ENCODE data around the gene CDKL2. TPM values are rescaled to one million over a fixed set of nuclear protein-coding genes. Genes with fewer than 3 reads are reported as not detected.
"Not testable (repeated sequence)": the region's sequence is repeated elsewhere in the genome, so short reads cannot be mapped to it uniquely, and the experiment has no call there.

CDKL2 gene
- 0.18 TPM for polyA plus RNA-seq (2013, experiment 1 of 2)
- 0.46 TPM for polyA plus RNA-seq (2013, experiment 2 of 2)

GRCh38 chr4:75630174-75630936 is at the start of gene CDKL2:
Gene CDKL2 (minus strand): TSS chr4:75630528. CDS start chr4:75625988, 4,540 bp downstream.
- Histone ChIP-seq H3K27ac (ENCODE audit: low read depth, low read length, severe bottlenecking) (no peak within 1 kb of the TSS), H3K9me3 (ENCODE audit: control insufficient read depth, low read length) (no peaks in the 10 kb centered on the region), H3K4me1 (ENCODE audit: control insufficient read depth, insufficient read depth, low read length, poor library complexity, severe bottlenecking) (peaks cover 4% of the 10 kb centered on the region), H3K4me3 (ENCODE audit: extremely low read depth, insufficient read depth, low read length, poor library complexity, severe bottlenecking) (peak within 1 kb of the TSS; percentile 58), H3K36me3 (ENCODE audit: control insufficient read depth, insufficient read depth, low read length) (no peaks in the 10 kb centered on the region)
- WGBS, 2 experiments (ENCODE audit: insufficient coverage in 2 of 2) = 2 to 3% methylated on average over 41 to 44 of the region's 57 CpGs

GRCh38 chr4:75678965-75679364 is 48.6 kb upstream of the CDKL2 start:
- Histone ChIP-seq H3K27ac (ENCODE audit: low read depth, low read length, severe bottlenecking) (no peak overlapping the region), H3K4me1 (ENCODE audit: control insufficient read depth, insufficient read depth, low read length, poor library complexity, severe bottlenecking) (peaks cover 4% of the 10 kb centered on the region), H3K9me3 (ENCODE audit: control insufficient read depth, low read length) (no peaks in the 10 kb centered on the region), H3K36me3 (ENCODE audit: control insufficient read depth, insufficient read depth, low read length) (peaks cover 13% of the 10 kb centered on the region), H3K4me3 (ENCODE audit: extremely low read depth, insufficient read depth, low read length, poor library complexity, severe bottlenecking) (no peak overlapping the region)

GRCh38 chr4:75678473-75678872 is 48.1 kb upstream of the CDKL2 start:
- Histone ChIP-seq H3K36me3 (ENCODE audit: control insufficient read depth, insufficient read depth, low read length) (peaks cover 10% of the 10 kb centered on the region), H3K4me3 (ENCODE audit: extremely low read depth, insufficient read depth, low read length, poor library complexity, severe bottlenecking) (no peak overlapping the region), H3K27ac (ENCODE audit: low read depth, low read length, severe bottlenecking) (no peak overlapping the region), H3K9me3 (ENCODE audit: control insufficient read depth, low read length) (no peaks in the 10 kb centered on the region), H3K4me1 (ENCODE audit: control insufficient read depth, insufficient read depth, low read length, poor library complexity, severe bottlenecking) (peaks cover 4% of the 10 kb centered on the region)

GRCh38 chr4:75675004-75675531 is 44.7 kb upstream of the CDKL2 start:
- H3K4me3 ChIP-seq (ENCODE audit: extremely low read depth, insufficient read depth, low read length, poor library complexity, severe bottlenecking) = no peak overlapping the region
- peaks cover 10% of the 10 kb centered on the region for H3K36me3 ChIP-seq (ENCODE audit: control insufficient read depth, insufficient read depth, low read length)
- H3K4me1 ChIP-seq (ENCODE audit: control insufficient read depth, insufficient read depth, low read length, poor library complexity, severe bottlenecking) = peaks cover 4% of the 10 kb centered on the region
- H3K27ac ChIP-seq (ENCODE audit: low read depth, low read length, severe bottlenecking) = no peak overlapping the region
- H3K9me3 ChIP-seq (ENCODE audit: control insufficient read depth, low read length) = no peaks in the 10 kb centered on the region
- WGBS, 2 experiments (ENCODE audit: insufficient coverage in 2 of 2) = 91 to 92% methylated on average over 8 to 11 of the region's 11 CpGs

- no peaks in the 10 kb centered on the region for H3K9me3 ChIP-seq (ENCODE audit: control insufficient read depth, low read length)
- H3K36me3 ChIP-seq (ENCODE audit: control insufficient read depth, insufficient read depth, low read length) = peaks cover 13% of the 10 kb centered on the region
- 67 to 78% methylated on average over 3 to 4 of the region's 5 CpGs for WGBS, 2 experiments (ENCODE audit: insufficient coverage in 2 of 2)
- peaks cover 4% of the 10 kb centered on the region for H3K4me1 ChIP-seq (ENCODE audit: control insufficient read depth, insufficient read depth, low read length, poor library complexity, severe bottlenecking)
- H3K27ac ChIP-seq (ENCODE audit: low read depth, low read length, severe bottlenecking) = peak overlapping the region; percentile 99
- peak overlapping the region; percentile 92 for H3K4me3 ChIP-seq (ENCODE audit: extremely low read depth, insufficient read depth, low read length, poor library complexity, severe bottlenecking)
Measured at GRCh38 chr4:75673959-75674328, 43.6 kb upstream of the CDKL2 start.

- peak within 1 kb of the TSS; percentile 99 for H3K27ac ChIP-seq (ENCODE audit: low read depth, low read length, severe bottlenecking)
- no peaks in the 10 kb centered on the region for H3K9me3 ChIP-seq (ENCODE audit: control insufficient read depth, low read length)
- peak within 1 kb of the TSS; percentile 92 for H3K4me3 ChIP-seq (ENCODE audit: extremely low read depth, insufficient read depth, low read length, poor library complexity, severe bottlenecking)
- H3K4me1 ChIP-seq (ENCODE audit: control insufficient read depth, insufficient read depth, low read length, poor library complexity, severe bottlenecking) = peaks cover 4% of the 10 kb centered on the region
- peaks cover 7% of the 10 kb centered on the region for H3K36me3 ChIP-seq (ENCODE audit: control insufficient read depth, insufficient read depth, low read length)
- 0 to 1% methylated on average over 64 to 75 of the region's 83 CpGs for WGBS, 2 experiments (ENCODE audit: insufficient coverage in 2 of 2)
Measured at GRCh38 chr4:75673027-75673958, 43.0 kb upstream of the CDKL2 start, which contains the start of gene G3BP2. Gene G3BP2 (minus strand): TSS chr4:75673411. CDS start chr4:75662025, 11,386 bp downstream.

GRCh38 chr4:75672461-75673026 is 42.2 kb upstream of the CDKL2 start:
- peak overlapping the region; percentile 92 for H3K4me3 ChIP-seq (ENCODE audit: extremely low read depth, insufficient read depth, low read length, poor library complexity, severe bottlenecking)
- peaks cover 4% of the 10 kb centered on the region for H3K4me1 ChIP-seq (ENCODE audit: control insufficient read depth, insufficient read depth, low read length, poor library complexity, severe bottlenecking)
- H3K9me3 ChIP-seq (ENCODE audit: control insufficient read depth, low read length) = no peaks in the 10 kb centered on the region
- peaks cover 7% of the 10 kb centered on the region for H3K36me3 ChIP-seq (ENCODE audit: control insufficient read depth, insufficient read depth, low read length)
- H3K27ac ChIP-seq (ENCODE audit: low read depth, low read length, severe bottlenecking) = peak overlapping the region; percentile 99
- WGBS, 2 experiments (ENCODE audit: insufficient coverage in 2 of 2) = 0% methylated on average over 33 to 35 of the region's 44 CpGs

- WGBS, 2 experiments (ENCODE audit: insufficient coverage in 2 of 2) = 8 to 9% methylated on average over 5 to 9 of the region's 10 CpGs
- peaks cover 7% of the 10 kb centered on the region for H3K36me3 ChIP-seq (ENCODE audit: control insufficient read depth, insufficient read depth, low read length)
- no peaks in the 10 kb centered on the region for H3K9me3 ChIP-seq (ENCODE audit: control insufficient read depth, low read length)
- peak overlapping the region; percentile 92 for H3K4me3 ChIP-seq (ENCODE audit: extremely low read depth, insufficient read depth, low read length, poor library complexity, severe bottlenecking)
- peaks cover 4% of the 10 kb centered on the region for H3K4me1 ChIP-seq (ENCODE audit: control insufficient read depth, insufficient read depth, low read length, poor library complexity, severe bottlenecking)
- peak overlapping the region; percentile 99 for H3K27ac ChIP-seq (ENCODE audit: low read depth, low read length, severe bottlenecking)
Measured at GRCh38 chr4:75671802-75672421, 41.6 kb upstream of the CDKL2 start.

GRCh38 chr4:75668596-75668995 is 38.3 kb upstream of the CDKL2 start:
- Histone ChIP-seq H3K4me3 (ENCODE audit: extremely low read depth, insufficient read depth, low read length, poor library complexity, severe bottlenecking) (no peak overlapping the region), H3K9me3 (ENCODE audit: control insufficient read depth, low read length) (no peaks in the 10 kb centered on the region), H3K27ac (ENCODE audit: low read depth, low read length, severe bottlenecking) (no peak overlapping the region), H3K36me3 (ENCODE audit: control insufficient read depth, insufficient read depth, low read length) (peaks cover 7% of the 10 kb centered on the region), H3K4me1 (ENCODE audit: control insufficient read depth, insufficient read depth, low read length, poor library complexity, severe bottlenecking) (no peaks in the 10 kb centered on the region)

GRCh38 chr4:75667636-75668035 is 37.3 kb upstream of the CDKL2 start:
- not testable (repeated sequence) for H3K9me3 ChIP-seq (ENCODE audit: control insufficient read depth, low read length); H3K27ac ChIP-seq (ENCODE audit: low read depth, low read length, severe bottlenecking); H3K4me1 ChIP-seq (ENCODE audit: control insufficient read depth, insufficient read depth, low read length, poor library complexity, severe bottlenecking); H3K4me3 ChIP-seq (ENCODE audit: extremely low read depth, insufficient read depth, low read length, poor library complexity, severe bottlenecking)
- H3K36me3 ChIP-seq (ENCODE audit: control insufficient read depth, insufficient read depth, low read length) = peaks cover 14% of the 10 kb centered on the region
- WGBS, 2 experiments (ENCODE audit: insufficient coverage in 2 of 2) = 86 to 89% methylated on average over 7 of the region's 7 CpGs
